Measurements from ENCODE around the gene VDAC2.
"Not testable (repeated sequence)": the region's sequence is repeated elsewhere in the genome, so short reads cannot be mapped to it uniquely, and the experiment has no call there.

Gene VDAC2

GRCh38 chr10:75201793-75202307 lies 8.7 kb upstream of the VDAC2 start:
- no peaks in the 10 kb centered on the region for H3K4me1 ChIP-seq (ENCODE audit: insufficient read depth, insufficient read length)
- TF ChIP-seq YY1 (IDR thresholded peaks at IDR 0.05; ENCODE audit: insufficient read depth, insufficient read length) (no peak), SUZ12 (IDR thresholded peaks at IDR 0.05; ENCODE audit: extremely low read depth, insufficient read depth, insufficient read length) (no peak), ZNF274 (IDR thresholded peaks at IDR 0.05; ENCODE audit: low read depth, low read length) (no peak)

GRCh38 chr10:75202321-75203045 lies 8.1 kb upstream of the VDAC2 start:
- H3K27me3 ChIP-seq (ENCODE audit: insufficient read depth, insufficient read length): no peaks in the 10 kb centered on the region
- no peaks in the 10 kb centered on the region for H3K9me3 ChIP-seq (ENCODE audit: insufficient read depth, low read length)
- H3K4me1 ChIP-seq (ENCODE audit: insufficient read depth, insufficient read length): no peaks in the 10 kb centered on the region
- TF ChIP-seq SUZ12 (IDR thresholded peaks at IDR 0.05; ENCODE audit: extremely low read depth, insufficient read depth, insufficient read length): no peak
- no peak for TF ChIP-seq ZNF274 (IDR thresholded peaks at IDR 0.05; ENCODE audit: low read depth, low read length)
- TF ChIP-seq YY1 (IDR thresholded peaks at IDR 0.05; ENCODE audit: insufficient read depth, insufficient read length): no peak
- no peaks in the 10 kb centered on the region for H3K36me3 ChIP-seq (ENCODE audit: insufficient read depth, insufficient read length, low read length)
- no peak overlapping the region for H3K4me3 ChIP-seq (ENCODE audit: insufficient read length, low read depth)
- no peak for DNase-seq (ENCODE audit: low read depth, low spot score)
- no peak overlapping the region for H3K9ac ChIP-seq (ENCODE audit: insufficient read length, low read depth)

More at GRCh38 chr10:75201793-75202307, 8.7 kb upstream of the VDAC2 start:
- no peaks in the 10 kb centered on the region for H3K9me3 ChIP-seq (ENCODE audit: insufficient read depth, low read length)
- H3K9ac ChIP-seq (ENCODE audit: insufficient read length, low read depth): no peak overlapping the region
- H3K4me3 ChIP-seq (ENCODE audit: insufficient read length, low read depth): no peak overlapping the region
- H3K27me3 ChIP-seq (ENCODE audit: insufficient read depth, insufficient read length): no peaks in the 10 kb centered on the region
- no peak for DNase-seq (ENCODE audit: low read depth, low spot score)
- H3K36me3 ChIP-seq (ENCODE audit: insufficient read depth, insufficient read length, low read length): no peaks in the 10 kb centered on the region

GRCh38 chr10:75203046-75203620 lies 7.5 kb upstream of the VDAC2 start:
- not testable (repeated sequence) for H3K4me3 ChIP-seq (ENCODE audit: insufficient read length, low read depth); H3K9me3 ChIP-seq (ENCODE audit: insufficient read depth, low read length); H3K36me3 ChIP-seq (ENCODE audit: insufficient read depth, insufficient read length, low read length); H3K9ac ChIP-seq (ENCODE audit: insufficient read length, low read depth); H3K27me3 ChIP-seq (ENCODE audit: insufficient read depth, insufficient read length); H3K4me1 ChIP-seq (ENCODE audit: insufficient read depth, insufficient read length); DNase-seq (ENCODE audit: low read depth, low spot score)

DNA sequence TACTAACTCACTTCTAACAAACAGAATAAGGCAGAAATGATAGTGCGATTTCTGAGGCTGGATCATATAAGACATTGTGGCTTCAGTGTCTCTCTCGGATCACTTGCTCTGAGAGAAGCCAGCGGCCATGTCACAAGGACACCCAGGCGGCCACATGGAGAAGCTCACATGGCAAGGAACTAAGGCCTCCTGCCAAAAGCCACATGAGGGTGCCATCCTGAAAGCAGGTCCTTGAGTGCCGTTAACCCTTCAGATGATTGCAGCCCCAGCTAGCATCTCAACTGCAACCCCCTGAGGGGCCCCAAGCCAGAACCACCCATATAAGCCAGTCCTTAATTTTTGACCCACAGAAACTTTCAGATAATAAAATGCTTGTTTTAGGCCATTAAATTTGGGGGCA lies 6.9 kb upstream of the VDAC2 start:
- Histone ChIP-seq H3K4me3 (ENCODE audit: insufficient read length, low read depth) (no peak overlapping the region), H3K36me3 (ENCODE audit: insufficient read depth, insufficient read length, low read length) (no peaks in the 10 kb centered on the region), H3K4me1 (ENCODE audit: insufficient read depth, insufficient read length) (no peaks in the 10 kb centered on the region), H3K9me3 (ENCODE audit: insufficient read depth, low read length) (no peaks in the 10 kb centered on the region), H3K27me3 (ENCODE audit: insufficient read depth, insufficient read length) (no peaks in the 10 kb centered on the region), H3K9ac (ENCODE audit: insufficient read length, low read depth) (no peak overlapping the region)
- DNase-seq (ENCODE audit: low read depth, low spot score): no peak
- TF ChIP-seq SUZ12 (IDR thresholded peaks at IDR 0.05; ENCODE audit: extremely low read depth, insufficient read depth, insufficient read length): no peak

- H3K27me3 ChIP-seq (ENCODE audit: insufficient read depth, insufficient read length): no peaks in the 10 kb centered on the region
- no peak for TF ChIP-seq SUZ12 (IDR thresholded peaks at IDR 0.05; ENCODE audit: extremely low read depth, insufficient read depth, insufficient read length)
- no peaks in the 10 kb centered on the region for H3K9me3 ChIP-seq (ENCODE audit: insufficient read depth, low read length)
- no peak for DNase-seq (ENCODE audit: low read depth, low spot score)
- H3K9ac ChIP-seq (ENCODE audit: insufficient read length, low read depth): no peak overlapping the region
- H3K36me3 ChIP-seq (ENCODE audit: insufficient read depth, insufficient read length, low read length): no peaks in the 10 kb centered on the region
- no peak overlapping the region for H3K4me3 ChIP-seq (ENCODE audit: insufficient read length, low read depth)
- no peaks in the 10 kb centered on the region for H3K4me1 ChIP-seq (ENCODE audit: insufficient read depth, insufficient read length)
Observed at GRCh38 chr10:75205908-75206307, 4.7 kb upstream of the VDAC2 start.

DNA sequence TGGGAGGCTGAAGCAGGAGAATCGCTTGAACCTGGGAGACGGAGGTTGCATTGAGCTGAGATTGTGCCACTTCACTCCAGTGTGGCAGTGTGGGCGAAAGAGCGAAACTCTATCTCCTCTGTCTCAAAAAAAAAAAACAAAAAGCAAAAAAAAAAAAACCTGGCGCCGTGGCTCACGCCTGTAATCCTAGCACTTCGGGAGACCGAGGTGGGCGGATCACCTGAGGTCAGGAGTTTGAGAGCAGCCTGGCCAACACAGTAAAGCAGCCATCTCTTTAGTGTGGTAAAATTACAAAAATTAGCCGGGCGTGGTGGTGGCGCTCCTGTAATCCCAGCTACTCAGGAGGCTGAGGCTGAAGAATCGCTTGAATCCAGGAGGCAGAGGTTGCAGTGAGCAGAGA lies 4.0 kb upstream of the VDAC2 start:
- H3K4me1 ChIP-seq (ENCODE audit: insufficient read depth, insufficient read length); H3K9me3 ChIP-seq (ENCODE audit: insufficient read depth, low read length); H3K9ac ChIP-seq (ENCODE audit: insufficient read length, low read depth); H3K36me3 ChIP-seq (ENCODE audit: insufficient read depth, insufficient read length, low read length); DNase-seq (ENCODE audit: low read depth, low spot score); H3K27me3 ChIP-seq (ENCODE audit: insufficient read depth, insufficient read length); H3K4me3 ChIP-seq (ENCODE audit: insufficient read length, low read depth): not testable (repeated sequence)

DNA sequence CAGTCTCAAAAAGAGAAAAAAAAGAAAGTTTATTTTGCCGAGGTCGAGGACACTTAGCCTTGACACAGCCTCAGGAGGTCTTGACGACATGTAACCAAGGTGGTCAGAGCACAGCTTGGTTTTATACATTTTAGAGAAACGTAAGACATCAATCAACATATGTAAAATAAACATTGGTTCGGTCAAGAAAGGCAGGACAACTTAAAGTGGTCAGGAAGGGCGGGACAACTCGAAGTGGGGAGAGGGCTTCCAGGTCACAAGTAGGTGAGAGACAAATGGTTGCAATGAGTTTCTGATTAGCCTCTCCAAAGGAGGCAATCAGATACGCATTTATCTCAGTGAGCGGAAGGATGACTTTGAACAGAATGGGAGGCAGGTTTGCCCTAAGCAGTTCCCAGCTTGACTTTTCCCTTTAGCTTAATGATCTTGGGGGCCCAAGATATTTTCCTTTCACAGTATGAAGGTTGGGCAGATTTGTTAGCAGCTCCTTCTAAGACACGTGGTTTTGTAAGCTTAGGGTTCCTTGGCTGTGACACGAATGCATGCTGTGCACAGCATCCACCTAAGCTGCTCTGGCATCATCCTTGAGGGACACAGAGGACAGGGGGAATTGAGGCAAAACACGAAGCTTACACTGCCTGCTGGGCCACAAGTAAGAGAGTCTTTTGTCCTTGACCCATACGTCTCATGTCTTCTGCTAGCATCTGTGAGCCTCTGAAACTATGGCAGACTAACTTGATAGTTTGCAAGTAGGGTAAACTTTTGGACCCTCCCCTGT lies 3.3 kb upstream of the VDAC2 start:
- no peaks in the 10 kb centered on the region for H3K4me1 ChIP-seq (ENCODE audit: insufficient read depth, insufficient read length)
- no peak overlapping the region for H3K9ac ChIP-seq (ENCODE audit: insufficient read length, low read depth)
- no peak overlapping the region for H3K4me3 ChIP-seq (ENCODE audit: insufficient read length, low read depth)
- H3K36me3 ChIP-seq (ENCODE audit: insufficient read depth, insufficient read length, low read length): peaks cover 10% of the 10 kb centered on the region
- no peaks in the 10 kb centered on the region for H3K27me3 ChIP-seq (ENCODE audit: insufficient read depth, insufficient read length)
- no peak for TF ChIP-seq YY1 (IDR thresholded peaks at IDR 0.05; ENCODE audit: insufficient read depth, insufficient read length)
- no peak for TF ChIP-seq ZNF274 (IDR thresholded peaks at IDR 0.05; ENCODE audit: low read depth, low read length)
- TF ChIP-seq SUZ12 (IDR thresholded peaks at IDR 0.05; ENCODE audit: extremely low read depth, insufficient read depth, insufficient read length): no peak
- no peak for DNase-seq (ENCODE audit: low read depth, low spot score)
- no peaks in the 10 kb centered on the region for H3K9me3 ChIP-seq (ENCODE audit: insufficient read depth, low read length)
